Peyer's patch (tissue), 4 donors: ENCODE measurements around the gene GMPR2.

Experiments used
- POLR2A ChIP-seq, 2 donors: fragments of 450-650 bp; IDR thresholded peaks; one replicate each; pipeline ENCODE4 v1.5.1; 2017; ENCODE audit warnings: antibody characterized with exemption in 2 of 2, mild to moderate bottlenecking in 2 of 2, moderate library complexity in 2 of 2
- TF ChIP-seq, protein P1 (sequence below), 6 experiments: fragments of 450-650 bp in 4 of 6; fragments of 200-600 bp in 2 of 6; sonication (generic) in 1 of 6; IDR thresholded peaks; one replicate each; pipeline ENCODE4 v1.5.1; 2017 to 2019; ENCODE audit warnings: antibody characterized with exemption in 6 of 6, mild to moderate bottlenecking in 3 of 6, moderate library complexity in 1 of 6

GRCh38 chr14:24189460-24189859 lies 43.3 kb upstream of the GMPR2 start:
- TF ChIP-seq, protein P1, sequence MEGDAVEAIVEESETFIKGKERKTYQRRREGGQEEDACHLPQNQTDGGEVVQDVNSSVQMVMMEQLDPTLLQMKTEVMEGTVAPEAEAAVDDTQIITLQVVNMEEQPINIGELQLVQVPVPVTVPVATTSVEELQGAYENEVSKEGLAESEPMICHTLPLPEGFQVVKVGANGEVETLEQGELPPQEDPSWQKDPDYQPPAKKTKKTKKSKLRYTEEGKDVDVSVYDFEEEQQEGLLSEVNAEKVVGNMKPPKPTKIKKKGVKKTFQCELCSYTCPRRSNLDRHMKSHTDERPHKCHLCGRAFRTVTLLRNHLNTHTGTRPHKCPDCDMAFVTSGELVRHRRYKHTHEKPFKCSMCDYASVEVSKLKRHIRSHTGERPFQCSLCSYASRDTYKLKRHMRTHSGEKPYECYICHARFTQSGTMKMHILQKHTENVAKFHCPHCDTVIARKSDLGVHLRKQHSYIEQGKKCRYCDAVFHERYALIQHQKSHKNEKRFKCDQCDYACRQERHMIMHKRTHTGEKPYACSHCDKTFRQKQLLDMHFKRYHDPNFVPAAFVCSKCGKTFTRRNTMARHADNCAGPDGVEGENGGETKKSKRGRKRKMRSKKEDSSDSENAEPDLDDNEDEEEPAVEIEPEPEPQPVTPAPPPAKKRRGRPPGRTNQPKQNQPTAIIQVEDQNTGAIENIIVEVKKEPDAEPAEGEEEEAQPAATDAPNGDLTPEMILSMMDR (IDR thresholded peaks at IDR 0.05) = no peak
- TF ChIP-seq POLR2A (IDR thresholded peaks at IDR 0.05) = no peak
